ENCODE data around the gene AGPAT1. TPM values are rescaled to one million over a fixed set of nuclear protein-coding genes. Genes with fewer than 3 reads are reported as not detected.
"Not testable (repeated sequence)": the region's sequence is repeated elsewhere in the genome, so short reads cannot be mapped to it uniquely, and the experiment has no call there.

Gene AGPAT1
- total and polyA plus RNA-seq, 2 experiments from 2014 or later = 39.7 to 71.2 TPM

- H4K20me1 ChIP-seq (ENCODE audit: insufficient read depth) = no peaks in the 10 kb centered on the region
- TF ChIP-seq EZH2 (IDR thresholded peaks at IDR 0.05; ENCODE audit: insufficient read depth, poor library complexity, severe bottlenecking) (no peak), EZH2phosphoT487 (IDR thresholded peaks at IDR 0.05; ENCODE audit: insufficient read depth, low read depth) (no peak)
- H3K27ac ChIP-seq = no peak overlapping the region
- no peaks in the 10 kb centered on the region for H3K4me1 ChIP-seq (ENCODE audit: insufficient read depth)
- no peaks in the 10 kb centered on the region for H3K9me2 ChIP-seq (ENCODE audit: insufficient read depth)
- no peak overlapping the region for H3K4me3 ChIP-seq
- H3K9me3 ChIP-seq (ENCODE audit: low read depth) = no peaks in the 10 kb centered on the region
- no peak overlapping the region for H3K9ac ChIP-seq
- 0 out of 2 replicates have a peak overlapping the region, but pooled peaks have one; percentile 28 for H2AFZ ChIP-seq
- H3K4me2 ChIP-seq (ENCODE audit: unreplicated experiment) = no peak overlapping the region
- no peaks in the 10 kb centered on the region for H3F3A ChIP-seq (ENCODE audit: insufficient read depth)
- no peaks in the 10 kb centered on the region for H3K79me2 ChIP-seq (ENCODE audit: insufficient read depth)
- H3K36me3 ChIP-seq (ENCODE audit: low read depth) = peaks cover 4% of the 10 kb centered on the region; the same call in 1 of the 2 replicates
- in situ Hi-C loops (cut with MboI) = no loop called here
- no peaks in the 10 kb centered on the region for H3K27me3 ChIP-seq (replicated peaks; ENCODE audit: insufficient read depth)
- peak; percentile 21 for DNase-seq
- 94 to 100% methylated on average over 1 of the region's 1 CpG for WGBS, 2 experiments (ENCODE audit: low coverage in 1 of 2, low lambda C conversion rate in 2 of 2, missing lambda C conversion rate in 2 of 2)
Observed at GRCh38 chr6:32146287-32146686, 29.6 kb downstream of the AGPAT1 start.

GRCh38 chr6:32144238-32144637 is 31.6 kb downstream of the AGPAT1 start:
- H3K9me2 ChIP-seq (ENCODE audit: insufficient read depth); H3K27ac ChIP-seq; H2AFZ ChIP-seq; H3K27me3 ChIP-seq (replicated peaks; ENCODE audit: insufficient read depth); in situ Hi-C loops (cut with MboI); H3F3A ChIP-seq (ENCODE audit: insufficient read depth); H3K4me1 ChIP-seq (ENCODE audit: insufficient read depth); H3K9ac ChIP-seq; H3K4me2 ChIP-seq (ENCODE audit: unreplicated experiment); DNase-seq; H3K4me3 ChIP-seq; H3K36me3 ChIP-seq (ENCODE audit: low read depth); H4K20me1 ChIP-seq (ENCODE audit: insufficient read depth); H3K79me2 ChIP-seq (ENCODE audit: insufficient read depth); H3K9me3 ChIP-seq (ENCODE audit: low read depth): not testable (repeated sequence)
- WGBS, 2 experiments (ENCODE audit: low coverage in 1 of 2, low lambda C conversion rate in 2 of 2, missing lambda C conversion rate in 2 of 2) = 80 to 82% methylated on average over 7 of the region's 7 CpGs

DNA sequence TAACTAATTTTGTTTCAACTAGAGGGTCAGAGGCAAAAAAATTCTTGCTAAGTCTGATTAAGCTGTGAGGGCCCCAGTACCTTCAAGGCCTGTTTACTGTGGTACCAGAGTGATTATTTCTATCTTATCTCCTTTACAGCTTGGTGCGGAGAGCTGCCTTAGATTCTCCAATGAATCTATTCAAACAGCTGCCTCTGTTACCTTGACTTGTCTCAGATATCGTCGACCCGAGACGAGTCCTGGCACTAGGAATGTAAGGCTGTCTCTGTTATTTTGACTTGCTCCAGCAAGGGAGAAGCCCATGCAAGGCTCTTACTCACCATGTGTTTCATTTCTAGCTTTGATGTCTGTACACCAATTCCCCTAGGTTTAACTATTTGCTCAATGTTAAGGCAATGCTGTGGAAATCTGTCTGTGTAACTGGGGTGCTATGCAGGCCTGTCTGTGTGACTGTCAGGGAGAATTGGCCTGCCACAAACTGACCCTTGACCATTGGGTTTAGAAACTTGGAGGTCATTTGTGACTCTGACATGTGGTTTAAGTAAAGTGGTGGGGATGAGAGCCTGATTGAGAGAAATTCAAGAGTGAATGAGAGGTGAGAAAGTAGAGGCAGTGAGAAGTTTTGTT is 35.4 kb downstream of the AGPAT1 start:
- Histone ChIP-seq H3K4me2 (ENCODE audit: unreplicated experiment) (no peak overlapping the region), H3K79me2 (ENCODE audit: insufficient read depth) (no peaks in the 10 kb centered on the region), H2AFZ (no peak overlapping the region), H3K9me3 (ENCODE audit: low read depth) (no peaks in the 10 kb centered on the region), H3K36me3 (ENCODE audit: low read depth) (no peaks in the 10 kb centered on the region), H4K20me1 (ENCODE audit: insufficient read depth) (no peaks in the 10 kb centered on the region), H3K27me3 (replicated peaks; ENCODE audit: insufficient read depth) (no peaks in the 10 kb centered on the region), H3K9me2 (ENCODE audit: insufficient read depth) (no peaks in the 10 kb centered on the region), H3K4me3 (no peak overlapping the region), H3K4me1 (ENCODE audit: insufficient read depth) (no peaks in the 10 kb centered on the region), H3K9ac (no peak overlapping the region), H3F3A (ENCODE audit: insufficient read depth) (no peaks in the 10 kb centered on the region), H3K27ac (no peak overlapping the region)
- no peak for DNase-seq
- in situ Hi-C loops (cut with MboI) = no loop called here
- 75 to 84% methylated on average over 5 of the region's 5 CpGs for WGBS, 2 experiments (ENCODE audit: low coverage in 1 of 2, low lambda C conversion rate in 2 of 2, missing lambda C conversion rate in 2 of 2)
- TF ChIP-seq EZH2 (IDR thresholded peaks at IDR 0.05; ENCODE audit: insufficient read depth, poor library complexity, severe bottlenecking) (no peak), EZH2phosphoT487 (IDR thresholded peaks at IDR 0.05; ENCODE audit: insufficient read depth, low read depth) (no peak)

DNA sequence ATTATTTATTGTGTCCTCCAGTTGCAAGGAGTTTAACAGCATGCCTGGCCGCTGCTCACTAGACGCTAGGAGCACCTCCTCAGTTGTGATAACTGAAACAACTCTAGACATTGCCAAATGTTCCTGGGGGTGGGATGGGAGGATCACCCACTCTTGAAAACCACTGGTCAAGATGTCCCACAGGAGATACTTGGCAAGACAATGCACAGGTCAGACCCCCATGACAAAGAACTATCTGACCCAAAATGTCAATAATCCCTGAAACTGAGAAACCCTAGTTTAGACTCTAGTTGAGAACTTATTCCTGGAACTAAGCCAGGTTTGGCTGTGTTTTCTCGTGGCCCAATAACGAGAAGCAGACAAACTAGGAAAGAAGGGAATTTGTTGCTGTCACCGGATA is 36.3 kb downstream of the AGPAT1 start:
- Histone ChIP-seq H4K20me1 (ENCODE audit: insufficient read depth) (no peaks in the 10 kb centered on the region), H3K27me3 (replicated peaks; ENCODE audit: insufficient read depth) (no peaks in the 10 kb centered on the region), H3K9ac (no peak overlapping the region), H3K36me3 (ENCODE audit: low read depth) (no peaks in the 10 kb centered on the region), H3K9me2 (ENCODE audit: insufficient read depth) (no peaks in the 10 kb centered on the region), H3K4me3 (no peak overlapping the region), H3K79me2 (ENCODE audit: insufficient read depth) (no peaks in the 10 kb centered on the region), H3K9me3 (ENCODE audit: low read depth) (no peaks in the 10 kb centered on the region), H3F3A (ENCODE audit: insufficient read depth) (no peaks in the 10 kb centered on the region), H3K4me1 (ENCODE audit: insufficient read depth) (no peaks in the 10 kb centered on the region), H3K27ac (no peak overlapping the region), H3K4me2 (ENCODE audit: unreplicated experiment) (no peak overlapping the region), H2AFZ (no peak overlapping the region)
- no peak for TF ChIP-seq EZH2 (IDR thresholded peaks at IDR 0.05; ENCODE audit: insufficient read depth, poor library complexity, severe bottlenecking)
- no peak for TF ChIP-seq EZH2phosphoT487 (IDR thresholded peaks at IDR 0.05; ENCODE audit: insufficient read depth, low read depth)
- no peak for DNase-seq
- in situ Hi-C loops (cut with MboI) = no loop called here
- WGBS, 2 experiments (ENCODE audit: low coverage in 1 of 2, low lambda C conversion rate in 2 of 2, missing lambda C conversion rate in 2 of 2) = 39 to 43% methylated on average over 5 of the region's 5 CpGs

GRCh38 chr6:32137454-32137853 is 38.4 kb downstream of the AGPAT1 start:
- no peak for TF ChIP-seq EZH2 (IDR thresholded peaks at IDR 0.05; ENCODE audit: insufficient read depth, poor library complexity, severe bottlenecking)
- no peak for TF ChIP-seq EZH2phosphoT487 (IDR thresholded peaks at IDR 0.05; ENCODE audit: insufficient read depth, low read depth)
- H3K4me1 ChIP-seq (ENCODE audit: insufficient read depth) = peaks cover 10% of the 10 kb centered on the region; the same call in 1 of the 2 replicates
- H4K20me1 ChIP-seq (ENCODE audit: insufficient read depth) = no peaks in the 10 kb centered on the region
- H3F3A ChIP-seq (ENCODE audit: insufficient read depth) = no peaks in the 10 kb centered on the region; the same call in 1 of the 2 replicates
- no peaks in the 10 kb centered on the region for H3K79me2 ChIP-seq (ENCODE audit: insufficient read depth)
- H3K9me3 ChIP-seq (ENCODE audit: low read depth) = no peaks in the 10 kb centered on the region
- H3K4me3 ChIP-seq = no peak overlapping the region
- H3K9ac ChIP-seq = no peak overlapping the region
- H3K4me2 ChIP-seq (ENCODE audit: unreplicated experiment) = no peak overlapping the region
- no peaks in the 10 kb centered on the region for H3K27me3 ChIP-seq (replicated peaks; ENCODE audit: insufficient read depth)
- DNase-seq = no peak
- in situ Hi-C loops (cut with MboI) = no loop called here
- no peaks in the 10 kb centered on the region for H3K36me3 ChIP-seq (ENCODE audit: low read depth)
- no peaks in the 10 kb centered on the region for H3K9me2 ChIP-seq (ENCODE audit: insufficient read depth)
- no peak overlapping the region for H3K27ac ChIP-seq
- H2AFZ ChIP-seq = no peak overlapping the region

Measured in GM23248 (cell line).